T-cell (primary cell): ENCODE results near the gene MOCS2. TPM values are rescaled to one million over a fixed set of nuclear protein-coding genes. Genes with fewer than 3 reads are reported as not detected.

Experiments
- ATAC-seq, 4 experiments: fragments of 200-7000 bp in 3 of 4; fragments of 150-1000 bp in 1 of 4; cut with Tn5 transposase; replicated peaks in 1 of 4; 1 replicate in 3 of 4; 2 replicates in 1 of 4; pipeline ENCODE4 v1.10.0; 2021; ENCODE audit warnings: moderate library complexity in 3 of 4, mild to moderate bottlenecking in 2 of 4, moderate number of reproducible peaks in 1 of 4
- CTCF ChIA-PET, 2 donors: fragments of 300-600 bp; sonication (Branson Sonifier 250); formaldehyde crosslinking; loops; one replicate each; lab custom pipeline; 2022; ENCODE audit warnings: antibody characterized with exemption in 2 of 2; lab: Charles Lee
- POLR2A ChIA-PET, 2 donors: fragments of 300-600 bp; sonication (Branson Sonifier 250); formaldehyde crosslinking; loops; one replicate each; lab custom pipeline; 2022; ENCODE audit warnings: antibody characterized with exemption in 2 of 2; lab: Charles Lee
- DNase-seq, 35 experiments: peaks; one replicate each; pipeline versions ENCODE4 v3.0.0 to v3.0.0-alpha.2; 2013 to 2023
- H3K27ac ChIP-seq: one replicate; pipeline ENCODE4 v1.5.1; 2013; ENCODE audit warnings: low read length
- H3K27me3 ChIP-seq, 2 experiments: replicated peaks in 1 of 2; 1 replicate in 1 of 2; 2 replicates in 1 of 2; pipeline versions ENCODE4 v1.6.1 to v1.7.0; 2013; ENCODE audit warnings: low read length in 1 of 2, mixed read lengths in 1 of 2; ENCODE audit not compliant: control insufficient read depth in 2 of 2, insufficient read depth in 2 of 2; ENCODE audit errors: extremely low read depth in 1 of 2
- H3K36me3 ChIP-seq, 2 donors: 1 replicate in 1 of 2; 2 replicates in 1 of 2; pipeline versions ENCODE4 v1.6.1 to v1.7.0; 2013; ENCODE audit warnings: low read length in 1 of 2; ENCODE audit not compliant: control insufficient read depth in 2 of 2, insufficient read depth in 1 of 2; ENCODE audit errors: extremely low read depth in 1 of 2
- H3K4me1 ChIP-seq, 2 experiments: 1 replicate in 1 of 2; 2 replicates in 1 of 2; pipeline versions ENCODE4 v1.6.1 to v1.7.0; 2013; ENCODE audit warnings: low read length in 2 of 2, mixed read lengths in 1 of 2; ENCODE audit not compliant: insufficient read depth in 2 of 2, control insufficient read depth in 1 of 2; ENCODE audit errors: extremely low read depth in 1 of 2
- H3K4me3 ChIP-seq, 2 donors: 1 replicate in 1 of 2; 2 replicates in 1 of 2; pipeline versions ENCODE4 v1.5.1 to v1.7.0; 2013; ENCODE audit warnings: mild to moderate bottlenecking in 2 of 2, low read length in 1 of 2, moderate library complexity in 1 of 2; ENCODE audit not compliant: control insufficient read depth in 1 of 2; ENCODE audit errors: extremely low read depth in 1 of 2
- H3K9me3 ChIP-seq: 2 replicates; pipeline ENCODE4 v1.7.0; 2013
- H3K27ac Mint-ChIP-seq, 2 donors: one replicate each; pipeline ENCODE4 v1.8.0; 2020 to 2021; ENCODE audit warnings: mild to moderate bottlenecking in 2 of 2, mixed read lengths in 2 of 2
- H3K27me3 Mint-ChIP-seq, 2 donors: one replicate each; pipeline ENCODE4 v1.8.0; 2021 to 2022; ENCODE audit warnings: mixed read lengths in 2 of 2
- H3K36me3 Mint-ChIP-seq: one replicate; pipeline ENCODE4 v1.8.0; 2021; ENCODE audit warnings: mixed read lengths
- H3K4me1 Mint-ChIP-seq, 3 donors: one replicate each; pipeline ENCODE4 v1.8.0; 2020 to 2022; ENCODE audit warnings: mixed read lengths in 3 of 3, mild to moderate bottlenecking in 1 of 3
- H3K4me3 Mint-ChIP-seq, 3 donors: one replicate each; pipeline ENCODE4 v1.8.0; 2020 to 2022; ENCODE audit warnings: mild to moderate bottlenecking in 3 of 3, mixed read lengths in 3 of 3, moderate library complexity in 3 of 3
- H3K9me3 Mint-ChIP-seq, 3 donors: one replicate each; pipeline ENCODE4 v1.8.0; 2020 to 2022; ENCODE audit warnings: mixed read lengths in 3 of 3
- WGBS: methylation state at CpG from one replicate; pipeline ENCODE4 v1.1.5; 2013; ENCODE audit warnings: missing lambda C conversion rate; ENCODE audit not compliant: insufficient coverage; 5-methylcytosine and 5-hydroxymethylcytosine counted together
- total RNA-seq, 35 experiments: library from RNA in 6 of 35; stranded (reverse) in 6 of 35; fragments of 120-200 nt in 1 of 35; gene quantifications; one replicate each; pipeline versions ENCODE4 v1.2.1 to v1.2.4 and lab custom pipeline; 2013 to 2026

MOCS2 gene
- total RNA-seq, 5 donors from 2014 or later (not counting 1 experiment from before 2014, with no cell fraction given) = 15.2 to 26.1 (median 21.0) TPM

DNA sequence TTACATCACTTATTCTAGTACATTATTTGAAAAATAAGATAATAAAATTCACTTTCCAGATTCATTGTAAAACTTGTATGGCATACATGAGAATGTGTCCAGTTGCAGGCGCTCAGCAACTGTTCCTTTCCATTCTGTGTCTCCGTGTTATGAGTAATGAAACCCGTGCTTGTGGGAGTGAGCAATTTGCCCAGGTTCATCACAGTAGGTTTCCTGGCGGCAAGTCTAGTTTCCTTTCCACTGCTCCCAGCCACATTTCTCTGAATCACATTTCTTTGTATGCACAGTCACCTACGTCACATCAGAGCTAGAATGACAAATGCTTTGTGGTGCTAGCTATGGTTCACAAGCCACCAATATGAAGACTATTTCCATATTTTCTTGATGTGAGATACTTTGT, 39.9 kb downstream of the MOCS2 start:
- POLR2A ChIA-PET = no interaction called here
- peak in 3 of 4 experiments; percentile 32 to 43 (median 37) for ATAC-seq
- no peak overlapping the region for H3K27ac Mint-ChIP-seq

GRCh38 chr5:53068291-53068836, 41.2 kb downstream of the MOCS2 start:
- Mint-ChIP-seq H3K9me3 (no peaks in the 10 kb centered on the region), H3K27me3 (no peaks in the 10 kb centered on the region), H3K27ac (no peak overlapping the region), H3K4me3 (no peak overlapping the region), H3K4me1 (peaks cover 0 to 10% (median 3%) of the 10 kb centered on the region in 3 donors), H3K36me3 (no peaks in the 10 kb centered on the region)
- Histone ChIP-seq H3K4me1 (no peaks in the 10 kb centered on the region), H3K27me3 (no peaks in the 10 kb centered on the region), H3K4me3 (no peak overlapping the region), H3K9me3 (no peaks in the 10 kb centered on the region), H3K36me3 (no peaks in the 10 kb centered on the region), H3K27ac (no peak overlapping the region)
- ChIA-PET POLR2A (no interaction called here), CTCF (interaction anchor here in 1 of 2 donors (0.9 kb wide), 1 partner anchor 22 kb away, joined by 4 read pairs; no protein-coding TSS in a partner anchor)
- no peak for ATAC-seq
- 100% methylated on average over 1 of the region's 4 CpGs for WGBS
- no peak for DNase-seq

More for the DNA sequence above, 39.9 kb downstream of the MOCS2 start:
- WGBS = 35% methylated on average over 4 of the region's 5 CpGs
- Histone ChIP-seq H3K27ac (no peak overlapping the region), H3K27me3 (no peaks in the 10 kb centered on the region), H3K36me3 (no peaks in the 10 kb centered on the region), H3K4me3 (no peak overlapping the region), H3K4me1 (no peaks in the 10 kb centered on the region), H3K9me3 (no peaks in the 10 kb centered on the region)
- peak in 1 of 35 experiments; percentile 0 for DNase-seq
- H3K4me3 Mint-ChIP-seq = no peak overlapping the region
- no peaks in the 10 kb centered on the region for H3K9me3 Mint-ChIP-seq
- no peaks in the 10 kb centered on the region for H3K36me3 Mint-ChIP-seq
- CTCF ChIA-PET = interaction anchor here in 1 of 2 donors (0.9 kb wide), 1 partner anchor 20 kb away, joined by 4 read pairs; no protein-coding TSS in a partner anchor
- H3K4me1 Mint-ChIP-seq = peaks cover 0 to 10% (median 3%) of the 10 kb centered on the region in 3 donors
- H3K27me3 Mint-ChIP-seq = no peaks in the 10 kb centered on the region

DNA sequence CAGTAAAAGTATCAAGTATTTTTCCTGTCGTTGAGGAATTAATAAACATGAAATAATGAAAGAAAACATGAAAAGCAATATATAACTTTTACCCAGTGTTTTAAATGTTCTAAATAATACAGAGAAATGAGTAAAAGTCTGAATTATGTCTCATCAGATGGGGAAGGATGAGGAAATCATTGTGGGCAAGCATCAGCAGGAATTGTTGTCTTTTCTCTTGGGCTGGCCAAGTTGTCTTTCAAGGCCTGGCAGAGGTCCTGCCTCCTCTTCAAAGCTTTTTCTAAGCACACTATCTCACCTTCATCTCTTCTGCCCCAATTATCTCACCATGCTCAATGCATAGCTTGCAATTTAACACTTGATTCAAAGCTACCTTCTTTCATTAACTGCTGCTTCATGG, 41.9 kb downstream of the MOCS2 start:
- H3K27ac Mint-ChIP-seq = no peak overlapping the region
- POLR2A ChIA-PET = no interaction called here

DNA sequence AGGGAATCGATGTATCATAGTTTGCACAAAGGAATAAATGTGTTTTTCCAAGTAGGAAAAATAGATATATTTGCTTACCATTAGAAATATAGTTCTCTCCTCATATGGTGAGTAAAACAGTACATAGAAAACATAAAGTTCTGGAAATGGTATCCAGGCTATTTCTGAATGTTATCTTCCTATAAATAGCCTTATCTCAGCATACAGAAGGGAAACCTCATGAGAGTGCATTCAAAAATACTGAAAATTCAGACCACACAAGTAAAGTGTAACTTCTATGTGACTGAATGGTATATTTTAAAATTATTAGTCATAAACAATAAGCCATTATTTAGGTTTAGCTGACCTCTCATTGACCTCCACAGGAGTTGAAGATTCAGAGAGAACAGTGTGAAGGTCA, 43.5 kb downstream of the MOCS2 start:
- WGBS = no CpG with 5 or more reads among the region's 1 CpG
- Histone ChIP-seq H3K9me3 (no peaks in the 10 kb centered on the region), H3K27me3 (no peaks in the 10 kb centered on the region), H3K4me3 (no peak overlapping the region), H3K27ac (no peak overlapping the region), H3K4me1 (no peaks in the 10 kb centered on the region), H3K36me3 (no peaks in the 10 kb centered on the region)
- no peaks in the 10 kb centered on the region for H3K9me3 Mint-ChIP-seq
- H3K27ac Mint-ChIP-seq = no peak overlapping the region
- ChIA-PET POLR2A (no interaction called here), CTCF (no interaction called here)
- no peak overlapping the region for H3K4me3 Mint-ChIP-seq
- peaks cover 0 to 3% of the 10 kb centered on the region in 2 donors for H3K27me3 Mint-ChIP-seq
- DNase-seq (no peak), ATAC-seq (no peak)
- H3K4me1 Mint-ChIP-seq = peaks cover 0 to 10% (median 3%) of the 10 kb centered on the region in 3 donors
- no peaks in the 10 kb centered on the region for H3K36me3 Mint-ChIP-seq

More for the DNA sequence above, 41.9 kb downstream of the MOCS2 start:
- H3K4me1 ChIP-seq = no peaks in the 10 kb centered on the region
- no peaks in the 10 kb centered on the region for H3K27me3 ChIP-seq
- Mint-ChIP-seq H3K4me1 (peaks cover 0 to 10% (median 3%) of the 10 kb centered on the region in 3 donors), H3K36me3 (no peaks in the 10 kb centered on the region), H3K9me3 (no peaks in the 10 kb centered on the region), H3K27me3 (peaks cover 0 to under 1% of the 10 kb centered on the region in 2 donors), H3K4me3 (no peak overlapping the region)
- WGBS = no CpG with 5 or more reads among the region's 1 CpG
- H3K4me3 ChIP-seq = no peak overlapping the region
- H3K27ac ChIP-seq = no peak overlapping the region
- ATAC-seq (no peak), DNase-seq (no peak)
- CTCF ChIA-PET = no interaction called here
- H3K9me3 ChIP-seq = no peaks in the 10 kb centered on the region
- no peaks in the 10 kb centered on the region for H3K36me3 ChIP-seq

GRCh38 chr5:53063791-53064190, 45.8 kb downstream of the MOCS2 start:
- no peak overlapping the region for H3K27ac ChIP-seq
- no peaks in the 10 kb centered on the region for H3K36me3 ChIP-seq
- H3K4me1 ChIP-seq = no peaks in the 10 kb centered on the region
- ATAC-seq = no peak
- DNase-seq = no peak
- peaks cover 0 to 9% of the 10 kb centered on the region in 2 donors for H3K27me3 Mint-ChIP-seq
- no peaks in the 10 kb centered on the region for H3K36me3 Mint-ChIP-seq
- no peak overlapping the region for H3K27ac Mint-ChIP-seq
- CTCF ChIA-PET = no interaction called here
- H3K27me3 ChIP-seq = no peaks in the 10 kb centered on the region
- H3K4me3 ChIP-seq = no peak overlapping the region
- no CpG with 5 or more reads among the region's 3 CpGs for WGBS
- H3K4me3 Mint-ChIP-seq = no peak overlapping the region
- H3K9me3 ChIP-seq = no peaks in the 10 kb centered on the region
- POLR2A ChIA-PET = no interaction called here
- no peaks in the 10 kb centered on the region for H3K9me3 Mint-ChIP-seq
- H3K4me1 Mint-ChIP-seq = no peaks in the 10 kb centered on the region

DNA sequence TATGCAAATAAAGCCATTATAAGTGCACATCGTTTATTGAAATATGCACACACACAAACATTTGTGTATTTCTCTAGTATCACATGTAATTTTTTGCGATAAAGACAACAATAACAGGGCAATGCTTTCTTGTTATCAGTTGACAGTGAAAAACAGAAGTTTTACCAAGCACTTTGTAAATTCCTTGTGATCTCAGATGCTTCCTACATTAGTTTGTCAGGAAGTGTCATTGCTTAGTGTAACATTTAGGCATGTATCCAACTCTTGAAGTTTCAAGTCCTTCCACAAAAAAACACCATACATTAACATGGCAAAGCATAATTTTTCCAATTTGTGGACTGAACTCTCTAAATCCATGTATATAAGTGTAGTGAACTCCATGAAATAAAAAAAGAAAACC, 46.4 kb downstream of the MOCS2 start:
- no peaks in the 10 kb centered on the region for H3K4me1 Mint-ChIP-seq
- H3K27me3 Mint-ChIP-seq = peaks cover 0 to 15% of the 10 kb centered on the region in 2 donors
- Histone ChIP-seq H3K27me3 (no peaks in the 10 kb centered on the region), H3K9me3 (no peaks in the 10 kb centered on the region), H3K27ac (no peak overlapping the region), H3K4me3 (no peak overlapping the region), H3K4me1 (no peaks in the 10 kb centered on the region), H3K36me3 (no peaks in the 10 kb centered on the region)
- no peak overlapping the region for H3K4me3 Mint-ChIP-seq
- H3K9me3 Mint-ChIP-seq = no peaks in the 10 kb centered on the region
- ATAC-seq = no peak
- no peaks in the 10 kb centered on the region for H3K36me3 Mint-ChIP-seq
- no peak for DNase-seq
- no CpG with 5 or more reads among the region's 2 CpGs for WGBS
- CTCF ChIA-PET = no interaction called here
- POLR2A ChIA-PET = no interaction called here
- no peak overlapping the region for H3K27ac Mint-ChIP-seq
